Fibroblast of gingiva (primary cell): Measurements from ENCODE around the gene SH3GL2.
"Not testable (repeated sequence)": the region's sequence is repeated elsewhere in the genome, so short reads cannot be mapped to it uniquely, and the experiment has no call there.

Experiments used
- DNase-seq: peaks from one replicate; pipeline ENCODE4 v3.0.0-alpha.2; 2011; ENCODE audit warnings: low read depth

Gene SH3GL2

GRCh38 chr9:17751486-17751885 lies 172.6 kb downstream of the SH3GL2 start:
- no peak for DNase-seq

GRCh38 chr9:17752021-17752420 lies 173.2 kb downstream of the SH3GL2 start:
- DNase-seq = no peak

GRCh38 chr9:17757816-17758215 lies 178.9 kb downstream of the SH3GL2 start:
- DNase-seq = no peak

GRCh38 chr9:17760250-17760649 lies 181.4 kb downstream of the SH3GL2 start:
- DNase-seq = no peak

GRCh38 chr9:17761984-17762676 lies 183.3 kb downstream of the SH3GL2 start:
- DNase-seq = no peak

GRCh38 chr9:17764306-17764705 lies 185.4 kb downstream of the SH3GL2 start:
- DNase-seq = no peak

GRCh38 chr9:17765131-17765530 lies 186.3 kb downstream of the SH3GL2 start:
- DNase-seq = not testable (repeated sequence)

- no peak for DNase-seq
Measured at GRCh38 chr9:17772223-17772622, 193.4 kb downstream of the SH3GL2 start.

- DNase-seq = no peak
Measured at GRCh38 chr9:17775656-17776055, 196.8 kb downstream of the SH3GL2 start.

- DNase-seq = no peak
Measured at GRCh38 chr9:17776735-17777134, 197.9 kb downstream of the SH3GL2 start.

GRCh38 chr9:17777465-17777864 lies 198.6 kb downstream of the SH3GL2 start:
- no peak for DNase-seq

- no peak for DNase-seq
Measured at GRCh38 chr9:17782430-17783149, 203.7 kb downstream of the SH3GL2 start.

GRCh38 chr9:17783227-17783626 lies 204.4 kb downstream of the SH3GL2 start:
- DNase-seq = no peak

- DNase-seq = no peak
Measured at GRCh38 chr9:17789316-17789715, 210.4 kb downstream of the SH3GL2 start.

GRCh38 chr9:17793713-17794622 lies 215.1 kb downstream of the SH3GL2 start:
- no peak for DNase-seq

GRCh38 chr9:17795744-17796143 lies 216.9 kb downstream of the SH3GL2 start:
- DNase-seq = no peak

GRCh38 chr9:17799369-17799768 lies 220.5 kb downstream of the SH3GL2 start:
- no peak for DNase-seq

- DNase-seq = no peak
Measured at GRCh38 chr9:17800418-17800817, 221.6 kb downstream of the SH3GL2 start.

GRCh38 chr9:17802249-17802857 lies 223.5 kb downstream of the SH3GL2 start:
- no peak for DNase-seq

GRCh38 chr9:17807613-17808282 lies 228.9 kb downstream of the SH3GL2 start:
- DNase-seq = no peak

GRCh38 chr9:17810317-17810716 lies 231.5 kb downstream of the SH3GL2 start:
- DNase-seq = no peak
